SK-N-MC (cell line): Measurements from ENCODE around the gene SHROOM3.

ENCODE experiments used
- DNase-seq: peaks from one replicate; pipeline ENCODE4 v3.0.0-alpha.2; 2011; ENCODE audit warnings: low read depth, low spot score
- H3K27ac ChIP-seq: fragments of 200-600 bp; sonication (generic); 2 replicates; pipeline ENCODE4 v1.5.1; 2016; ENCODE audit warnings: mixed run types
- H3K36me3 ChIP-seq: fragments of 200-600 bp; sonication (generic); 2 replicates; pipeline ENCODE4 v1.6.1; 2017; ENCODE audit warnings: antibody characterized with exemption, low read length, mixed read lengths; ENCODE audit not compliant: insufficient read depth
- H3K4me3 ChIP-seq: fragments of 200-600 bp; sonication (generic); 2 replicates; pipeline ENCODE4 v1.5.1; 2016
- H3K9ac ChIP-seq: fragments of 200-600 bp; sonication (generic); 2 replicates; pipeline ENCODE4 v1.8.0; 2017; ENCODE audit warnings: mixed run types, mixed read lengths; ENCODE audit not compliant: insufficient read length
- H3K9me3 ChIP-seq: fragments of 200-600 bp; sonication (generic); 2 replicates; pipeline ENCODE4 v1.6.1; 2017; ENCODE audit warnings: low read depth, mild to moderate bottlenecking, antibody characterized with exemption, low read length, moderate library complexity, mixed read lengths
- EZH2 ChIP-seq: fragments of 200-600 bp; sonication (generic); IDR thresholded peaks from one replicate; pipeline ENCODE4 v1.6.1; 2017; ENCODE audit warnings: antibody characterized with exemption
- FOXP2 ChIP-seq: optimal IDR thresholded peaks from 2 replicates; pipeline ENCODE3; 2011; ENCODE audit warnings: mild to moderate bottlenecking, moderate library complexity; ENCODE audit not compliant: insufficient read depth; ENCODE audit errors: extremely low read length, control extremely low read depth
- POLR2AphosphoS5 ChIP-seq: IDR thresholded peaks from 2 replicates; pipeline ENCODE4 v1.6.1; 2012; ENCODE audit warnings: mild to moderate bottlenecking, low read depth, low read length, borderline replicate concordance

Gene SHROOM3

DNA sequence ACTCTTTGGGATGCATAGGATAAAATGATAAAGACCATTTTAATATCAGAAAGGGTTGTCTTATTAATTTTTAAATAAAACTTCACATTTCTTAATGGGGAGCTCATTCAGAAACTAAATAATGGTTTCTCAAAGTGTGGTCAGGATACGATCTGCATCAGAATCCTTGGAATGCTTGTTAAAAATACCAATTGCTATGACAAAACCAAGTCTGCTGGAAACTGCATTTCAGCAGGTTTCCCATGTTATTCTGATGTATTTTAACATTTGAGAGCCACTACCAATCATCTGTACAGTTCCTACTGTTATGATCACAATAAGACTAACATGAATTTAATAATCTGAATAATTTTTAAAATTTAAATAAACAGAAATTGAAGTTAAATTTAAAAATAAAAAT lies 347.8 kb downstream of the SHROOM3 start:
- TF ChIP-seq FOXP2 (no peak), POLR2AphosphoS5 (no peak), EZH2 (no peak)
- no peak for DNase-seq
- no peak overlapping the region for H3K4me3 ChIP-seq
- no peak overlapping the region for H3K27ac ChIP-seq
- no peaks in the 10 kb centered on the region for H3K36me3 ChIP-seq
- H3K9me3 ChIP-seq: no peaks in the 10 kb centered on the region
- no peak overlapping the region for H3K9ac ChIP-seq

DNA sequence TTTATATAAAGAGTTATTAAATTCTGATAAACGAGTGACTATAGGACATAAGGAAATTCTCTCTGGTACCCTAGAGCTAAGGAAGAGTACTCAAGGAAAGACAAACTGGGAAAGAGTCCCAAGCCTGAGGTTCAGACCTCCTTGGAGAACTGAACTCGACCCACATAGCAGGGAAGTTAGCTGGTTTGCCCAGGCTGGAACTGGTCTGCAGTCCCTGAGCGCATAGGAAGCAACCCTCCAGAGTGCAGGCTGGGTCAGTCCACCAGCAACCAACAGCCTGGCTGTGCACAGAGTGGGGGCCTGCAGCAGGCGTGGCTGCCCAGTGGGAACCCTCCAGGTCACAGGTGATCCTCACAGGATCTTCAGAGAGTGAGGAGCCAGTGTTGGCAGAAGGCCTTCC lies 348.8 kb downstream of the SHROOM3 start:
- Histone ChIP-seq H3K4me3 (no peak overlapping the region), H3K9me3 (no peaks in the 10 kb centered on the region), H3K9ac (no peak overlapping the region), H3K27ac (no peak overlapping the region), H3K36me3 (no peaks in the 10 kb centered on the region)
- no peak for DNase-seq
- TF ChIP-seq POLR2AphosphoS5 (no peak), FOXP2 (no peak), EZH2 (no peak)

DNA sequence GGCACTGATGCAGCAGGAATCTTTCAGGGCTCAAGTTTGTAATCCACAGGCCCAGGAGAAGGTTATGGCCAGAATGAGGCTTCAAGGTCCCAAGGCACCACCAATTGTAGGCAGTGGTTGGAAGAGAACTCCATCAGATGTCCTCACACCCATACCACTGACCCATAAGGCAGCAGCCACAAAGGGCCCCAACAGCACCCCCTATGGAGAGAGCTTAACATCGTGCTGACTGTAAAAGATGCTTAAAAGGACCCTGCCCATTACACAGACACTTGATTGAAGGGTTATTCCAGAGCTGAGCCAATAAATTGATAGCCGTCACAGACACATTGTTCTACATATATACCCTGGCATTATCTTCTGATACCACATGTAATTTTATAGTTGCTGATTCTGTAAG lies 349.2 kb downstream of the SHROOM3 start:
- TF ChIP-seq FOXP2: no peak
- H3K27ac ChIP-seq: no peak overlapping the region
- no peaks in the 10 kb centered on the region for H3K9me3 ChIP-seq
- DNase-seq: no peak
- H3K9ac ChIP-seq: no peak overlapping the region
- H3K36me3 ChIP-seq: no peaks in the 10 kb centered on the region
- H3K4me3 ChIP-seq: no peak overlapping the region

DNA sequence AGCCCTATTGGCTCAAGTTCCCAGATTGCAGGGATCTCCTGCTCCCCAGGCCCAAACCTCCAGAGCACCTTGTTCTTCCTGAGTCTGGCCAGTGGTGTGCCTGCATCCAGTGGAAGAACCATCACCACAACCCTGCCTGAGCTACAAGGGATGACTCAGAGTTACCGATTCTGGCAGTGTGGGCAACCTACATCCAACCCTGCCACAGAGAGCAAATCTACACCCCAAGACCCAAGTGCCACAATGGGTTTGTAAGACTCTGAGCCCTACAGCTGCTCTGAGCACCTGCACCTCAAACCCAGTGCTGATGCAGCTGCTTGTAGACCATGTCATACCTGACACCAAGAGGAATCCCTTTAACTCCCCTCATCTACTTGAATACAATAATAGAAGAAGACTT lies 352.9 kb downstream of the SHROOM3 start:
- TF ChIP-seq POLR2AphosphoS5: no peak
- no peak for TF ChIP-seq FOXP2
- TF ChIP-seq EZH2: no peak
- H3K36me3 ChIP-seq: no peaks in the 10 kb centered on the region
- H3K4me3 ChIP-seq: no peak overlapping the region
- no peaks in the 10 kb centered on the region for H3K9me3 ChIP-seq
- DNase-seq: no peak
- no peak overlapping the region for H3K9ac ChIP-seq
- H3K27ac ChIP-seq: no peak overlapping the region

DNA sequence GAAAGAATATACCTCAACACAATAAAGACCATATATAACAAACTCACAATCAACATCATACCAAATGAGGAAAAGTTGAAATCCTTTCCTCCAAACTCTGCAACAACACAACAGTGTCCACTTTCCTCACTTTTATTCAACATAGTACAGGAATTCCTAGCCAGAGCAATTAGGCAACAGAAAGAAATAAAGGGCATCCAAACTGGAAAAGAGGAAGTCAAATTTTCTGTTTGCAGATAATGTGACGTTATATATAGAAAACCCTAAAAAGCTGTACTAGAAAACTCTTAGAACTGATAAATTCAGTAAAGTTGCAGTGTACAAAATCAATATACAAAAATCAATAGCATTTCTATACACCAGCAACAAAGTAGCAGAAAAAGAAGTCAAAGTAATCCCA lies 355.3 kb downstream of the SHROOM3 start:
- TF ChIP-seq EZH2 (no peak), FOXP2 (no peak), POLR2AphosphoS5 (no peak)
- DNase-seq: no peak
- no peak overlapping the region for H3K9ac ChIP-seq
- no peak overlapping the region for H3K27ac ChIP-seq
- H3K9me3 ChIP-seq: no peaks in the 10 kb centered on the region
- no peaks in the 10 kb centered on the region for H3K36me3 ChIP-seq
- no peak overlapping the region for H3K4me3 ChIP-seq

DNA sequence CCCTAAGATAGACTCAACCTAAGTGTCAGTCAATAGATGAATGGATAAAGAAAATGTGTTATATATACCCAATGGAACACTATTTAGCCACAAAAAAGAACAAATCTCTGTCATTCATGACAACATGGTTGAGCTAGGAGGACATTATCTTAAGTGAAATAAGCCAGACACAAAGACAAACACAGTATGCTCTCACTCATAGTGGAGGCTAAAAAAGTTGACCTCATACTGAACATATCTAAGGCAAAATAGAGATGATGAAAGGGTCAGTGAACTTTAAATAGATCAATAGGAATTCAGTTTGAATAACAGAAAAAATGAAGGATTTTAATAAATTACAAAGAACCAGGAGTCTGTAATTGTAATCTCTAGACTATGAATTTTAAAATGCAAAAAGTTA lies 356.4 kb downstream of the SHROOM3 start:
- H3K9ac ChIP-seq: no peak overlapping the region
- no peak overlapping the region for H3K4me3 ChIP-seq
- TF ChIP-seq FOXP2: no peak
- TF ChIP-seq EZH2: no peak
- no peak for TF ChIP-seq POLR2AphosphoS5
- no peak overlapping the region for H3K27ac ChIP-seq
- DNase-seq: no peak
- no peaks in the 10 kb centered on the region for H3K36me3 ChIP-seq
- H3K9me3 ChIP-seq: no peaks in the 10 kb centered on the region

DNA sequence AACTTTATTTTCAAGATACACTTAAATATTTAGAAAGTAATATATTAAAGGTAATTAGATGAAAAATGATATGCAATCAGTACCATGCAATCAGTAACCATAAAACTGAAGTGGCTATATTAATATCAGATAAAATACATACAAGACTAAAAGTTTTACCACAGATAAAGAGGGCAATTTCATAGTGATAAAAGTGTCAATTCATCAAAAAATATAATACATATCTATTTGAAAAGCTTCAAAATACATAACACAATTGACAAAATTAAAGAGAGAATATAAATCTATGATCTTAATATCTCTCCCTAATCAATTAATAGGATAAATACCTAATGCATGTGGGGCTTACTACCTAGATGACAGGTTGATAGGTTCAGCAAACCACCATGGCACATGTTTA lies 357.4 kb downstream of the SHROOM3 start:
- Histone ChIP-seq H3K4me3 (no peak overlapping the region), H3K9ac (no peak overlapping the region), H3K36me3 (no peaks in the 10 kb centered on the region), H3K9me3 (no peaks in the 10 kb centered on the region), H3K27ac (no peak overlapping the region)
- no peak for DNase-seq
- TF ChIP-seq EZH2: no peak
- TF ChIP-seq POLR2AphosphoS5: no peak
- TF ChIP-seq FOXP2: no peak

DNA sequence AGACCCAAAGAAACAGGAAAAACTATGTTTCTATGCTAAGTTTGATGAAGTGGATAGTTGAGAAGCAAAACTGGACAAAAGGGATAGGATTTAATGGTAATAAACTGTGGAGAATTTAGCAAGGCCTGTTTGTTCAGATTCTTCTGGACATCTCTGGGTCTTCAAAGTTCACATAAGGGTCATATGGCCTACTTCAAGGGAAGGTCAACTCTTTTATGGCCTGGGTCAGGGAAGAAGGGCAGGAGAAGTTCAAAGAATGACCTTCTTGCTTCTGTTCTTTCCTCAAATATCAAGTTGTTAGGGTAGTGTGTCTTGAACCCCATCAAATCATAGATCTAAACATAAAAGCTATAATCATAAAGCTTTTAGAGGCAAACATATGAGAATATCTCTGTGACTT lies 360.2 kb downstream of the SHROOM3 start:
- Histone ChIP-seq H3K9me3 (no peaks in the 10 kb centered on the region), H3K9ac (no peak overlapping the region), H3K4me3 (no peak overlapping the region), H3K27ac (no peak overlapping the region), H3K36me3 (no peaks in the 10 kb centered on the region)
- TF ChIP-seq POLR2AphosphoS5: no peak
- TF ChIP-seq EZH2: no peak
- no peak for TF ChIP-seq FOXP2
- DNase-seq: no peak

DNA sequence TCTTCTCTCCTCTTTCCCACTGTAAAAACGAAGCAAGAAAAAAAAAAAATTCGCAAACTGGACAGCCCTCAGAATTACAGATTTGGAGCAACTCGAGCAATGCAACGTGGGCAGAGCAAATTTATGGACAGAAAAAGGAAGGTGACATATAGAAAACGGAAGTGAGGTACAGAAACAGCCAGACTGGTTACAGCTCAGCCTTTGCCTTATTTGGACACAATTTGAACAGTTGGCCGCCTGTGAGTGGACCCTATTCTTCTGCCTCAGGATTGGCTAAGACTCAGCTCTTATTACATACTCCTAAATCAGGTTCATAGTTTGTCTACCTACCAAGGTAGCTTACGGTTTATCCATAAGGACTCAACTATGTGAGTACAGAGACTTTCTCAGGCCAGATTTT lies 364.1 kb downstream of the SHROOM3 start:
- H3K27ac ChIP-seq: no peak overlapping the region
- no peak overlapping the region for H3K9ac ChIP-seq
- H3K36me3 ChIP-seq: no peaks in the 10 kb centered on the region
- H3K4me3 ChIP-seq: no peak overlapping the region
- DNase-seq: no peak
- no peak for TF ChIP-seq EZH2
- no peak for TF ChIP-seq POLR2AphosphoS5
- no peak for TF ChIP-seq FOXP2
- no peaks in the 10 kb centered on the region for H3K9me3 ChIP-seq
